ENCODE results near the gene OR8B8. TPM values are rescaled to one million over a fixed set of nuclear protein-coding genes. Genes with fewer than 3 reads are reported as not detected.

OR8B8 gene
- total RNA-seq, 3 donors from 2014 or later (not counting 1 experiment from before 2014, with no cell fraction given), result not detected

GRCh38 chr11:124475265-124475664, 29.8 kb upstream of the OR8B8 start:
- Histone ChIP-seq H3K9me3 (ENCODE audit: control insufficient read depth, insufficient read depth, low read length) (no peaks in the 10 kb centered on the region), H3K4me3 (ENCODE audit: low read length) (no peak overlapping the region), H3K36me3 (ENCODE audit: control insufficient read depth, insufficient read depth, low read length) (no peaks in the 10 kb centered on the region), H3K4me1 (ENCODE audit: control insufficient read depth, insufficient read depth, low read length) (no peaks in the 10 kb centered on the region), H3K27me3 (ENCODE audit: control insufficient read depth, insufficient read depth, low read length) (no peaks in the 10 kb centered on the region), H3K27ac (ENCODE audit: low read length) (no peak overlapping the region)
- no peak overlapping the region for H3K4me3 Mint-ChIP-seq
- H3K27ac Mint-ChIP-seq, result no peak overlapping the region
- H3K36me3 Mint-ChIP-seq, result no peaks in the 10 kb centered on the region
- H3K4me1 Mint-ChIP-seq, result no peaks in the 10 kb centered on the region
- intact Hi-C loops (cut with micrococcal nuclease), result no loop called here
- DNase-seq (no peak), ATAC-seq (no peak)
- H3K9me3 Mint-ChIP-seq, result peaks cover 0 to 3% of the 10 kb centered on the region in 2 donors
- H3K27me3 Mint-ChIP-seq (ENCODE audit: low read depth in 2 of 2), result peaks cover 13 to 22% of the 10 kb centered on the region in 2 donors
- no peak for TF ChIP-seq CTCF (IDR thresholded peaks at IDR 0.05)
- 86% methylated on average over 1 of the region's 2 CpGs for WGBS (ENCODE audit: insufficient coverage)

- ATAC-seq (no peak), DNase-seq (no peak)
- Mint-ChIP-seq H3K36me3 (no peaks in the 10 kb centered on the region), H3K9me3 (peaks cover 0 to 3% of the 10 kb centered on the region in 2 donors), H3K4me1 (no peaks in the 10 kb centered on the region), H3K4me3 (no peak overlapping the region), H3K27ac (no peak overlapping the region), H3K27me3 (ENCODE audit: low read depth in 2 of 2) (peaks cover 15 to 17% of the 10 kb centered on the region in 2 donors)
- no peak overlapping the region for H3K4me3 ChIP-seq (ENCODE audit: low read length)
- H3K4me1 ChIP-seq (ENCODE audit: control insufficient read depth, insufficient read depth, low read length), result no peaks in the 10 kb centered on the region
- no peaks in the 10 kb centered on the region for H3K9me3 ChIP-seq (ENCODE audit: control insufficient read depth, insufficient read depth, low read length)
- H3K27me3 ChIP-seq (ENCODE audit: control insufficient read depth, insufficient read depth, low read length), result no peaks in the 10 kb centered on the region
- no peak for TF ChIP-seq CTCF (IDR thresholded peaks at IDR 0.05)
- WGBS (ENCODE audit: insufficient coverage), result 100% methylated on average over 1 of the region's 2 CpGs
- intact Hi-C loops (cut with micrococcal nuclease), result no loop called here
- H3K27ac ChIP-seq (ENCODE audit: low read length), result no peak overlapping the region
- H3K36me3 ChIP-seq (ENCODE audit: control insufficient read depth, insufficient read depth, low read length), result no peaks in the 10 kb centered on the region
These were observed 29.3 kb upstream of the OR8B8 start for GRCh38 chr11:124474779-124475178.

- Histone ChIP-seq H3K27me3 (ENCODE audit: control insufficient read depth, insufficient read depth, low read length) (peaks cover 2% of the 10 kb centered on the region), H3K36me3 (ENCODE audit: control insufficient read depth, insufficient read depth, low read length) (no peaks in the 10 kb centered on the region), H3K9me3 (ENCODE audit: control insufficient read depth, insufficient read depth, low read length) (no peaks in the 10 kb centered on the region), H3K4me1 (ENCODE audit: control insufficient read depth, insufficient read depth, low read length) (no peaks in the 10 kb centered on the region), H3K4me3 (ENCODE audit: low read length) (no peak overlapping the region), H3K27ac (ENCODE audit: low read length) (no peak overlapping the region)
- no peaks in the 10 kb centered on the region for H3K36me3 Mint-ChIP-seq
- WGBS (ENCODE audit: insufficient coverage), result no CpG with 5 or more reads among the region's 1 CpG
- peaks cover 15% of the 10 kb centered on the region in 2 donors for H3K27me3 Mint-ChIP-seq (ENCODE audit: low read depth in 2 of 2)
- no peak for ATAC-seq
- no peaks in the 10 kb centered on the region for H3K4me1 Mint-ChIP-seq
- intact Hi-C loops (cut with micrococcal nuclease), result no loop called here
- DNase-seq, result no peak
- H3K9me3 Mint-ChIP-seq, result peaks cover 0 to 3% of the 10 kb centered on the region in 2 donors
- no peak overlapping the region for H3K27ac Mint-ChIP-seq
- H3K4me3 Mint-ChIP-seq, result no peak overlapping the region
- no peak for TF ChIP-seq CTCF (IDR thresholded peaks at IDR 0.05)
These were observed 28.6 kb upstream of the OR8B8 start for GRCh38 chr11:124474079-124474478.

GRCh38 chr11:124473476-124473875, 28.0 kb upstream of the OR8B8 start:
- no peak overlapping the region for H3K27ac Mint-ChIP-seq
- Histone ChIP-seq H3K27ac (ENCODE audit: low read length) (no peak overlapping the region), H3K36me3 (ENCODE audit: control insufficient read depth, insufficient read depth, low read length) (no peaks in the 10 kb centered on the region), H3K9me3 (ENCODE audit: control insufficient read depth, insufficient read depth, low read length) (no peaks in the 10 kb centered on the region), H3K4me3 (ENCODE audit: low read length) (no peak overlapping the region), H3K27me3 (ENCODE audit: control insufficient read depth, insufficient read depth, low read length) (peaks cover 2% of the 10 kb centered on the region), H3K4me1 (ENCODE audit: control insufficient read depth, insufficient read depth, low read length) (no peaks in the 10 kb centered on the region)
- H3K27me3 Mint-ChIP-seq (ENCODE audit: low read depth in 2 of 2), result peaks cover 15% of the 10 kb centered on the region in 2 donors
- H3K9me3 Mint-ChIP-seq, result peaks cover 0 to 3% of the 10 kb centered on the region in 2 donors
- no peak for DNase-seq
- no peaks in the 10 kb centered on the region for H3K36me3 Mint-ChIP-seq
- WGBS (ENCODE audit: insufficient coverage), result no CpG with 5 or more reads among the region's 1 CpG
- H3K4me3 Mint-ChIP-seq, result no peak overlapping the region
- TF ChIP-seq CTCF (IDR thresholded peaks at IDR 0.05), result no peak
- H3K4me1 Mint-ChIP-seq, result no peaks in the 10 kb centered on the region
- ATAC-seq, result no peak
- intact Hi-C loops (cut with micrococcal nuclease), result no loop called here
